Hepatocyte (in vitro differentiated cells): Measurements from ENCODE around the gene CPED1. TPM values are rescaled to one million over a fixed set of nuclear protein-coding genes. Genes with fewer than 3 reads are reported as not detected.
A peak's percentile ranks its signal among the peaks of the same experiment; 100 is the strongest.

Experiments used
- DNase-seq: peaks from one replicate; pipeline ENCODE4 v3.0.0-alpha.2; 2016; ENCODE audit warnings: low spot score
- H2AFZ ChIP-seq: fragments of 200-600 bp; sonication (generic); 2 replicates; pipeline ENCODE4 v1.6.0; 2016; ENCODE audit warnings: antibody characterized with exemption, mild to moderate bottlenecking
- H3K27ac ChIP-seq: fragments of 200-600 bp; sonication (generic); 2 replicates; pipeline ENCODE4 v1.5.1; 2016; ENCODE audit warnings: mild to moderate bottlenecking
- H3K27me3 ChIP-seq: fragments of 200-600 bp; sonication (generic); 2 replicates; pipeline ENCODE4 v1.6.1; 2016
- H3K36me3 ChIP-seq: fragments of 200-600 bp; sonication (generic); replicated peaks from 2 replicates; pipeline ENCODE4 v1.5.1; 2016; ENCODE audit warnings: low read depth; ENCODE audit not compliant: insufficient read depth
- H3K4me1 ChIP-seq: fragments of 200-600 bp; sonication (generic); 2 replicates; pipeline ENCODE4 v1.5.1; 2016; ENCODE audit warnings: mild to moderate bottlenecking, moderate library complexity; ENCODE audit not compliant: insufficient read depth
- H3K4me2 ChIP-seq: fragments of 200-600 bp; sonication (generic); 2 replicates; pipeline ENCODE4 v1.6.0; 2016
- H3K4me3 ChIP-seq: fragments of 200-600 bp; sonication (generic); 2 replicates; pipeline ENCODE4 v1.5.1; 2016; ENCODE audit warnings: mild to moderate bottlenecking
- H3K79me2 ChIP-seq: fragments of 200-600 bp; sonication (generic); 2 replicates; pipeline ENCODE4 v1.6.0; 2017; ENCODE audit warnings: mild to moderate bottlenecking
- H3K9me2 ChIP-seq: fragments of 200-600 bp; sonication (generic); replicated peaks from 2 replicates; pipeline ENCODE4 v1.6.0; 2017; ENCODE audit warnings: mild to moderate bottlenecking; ENCODE audit not compliant: insufficient read depth
- H3K9me3 ChIP-seq: fragments of 200-600 bp; sonication (generic); 2 replicates; pipeline ENCODE4 v1.5.1; 2016; ENCODE audit warnings: low read depth, mild to moderate bottlenecking
- H4K20me1 ChIP-seq: fragments of 200-600 bp; sonication (generic); 2 replicates; pipeline ENCODE4 v1.6.0; 2016; ENCODE audit warnings: mild to moderate bottlenecking; ENCODE audit not compliant: insufficient read depth, poor library complexity, severe bottlenecking
- CTCF ChIP-seq: fragments of 200-600 bp; sonication (generic); IDR thresholded peaks from 2 replicates; pipeline ENCODE4 v1.5.1; 2016; ENCODE audit warnings: antibody characterized with exemption, mild to moderate bottlenecking; ENCODE audit not compliant: poor library complexity
- EZH2 ChIP-seq: fragments of 200-600 bp; sonication (generic); IDR thresholded peaks from 2 replicates; pipeline ENCODE4 v1.6.1; 2016; ENCODE audit warnings: antibody characterized with exemption, mild to moderate bottlenecking, borderline replicate concordance
- EZH2phosphoT487 ChIP-seq: fragments of 200-600 bp; sonication (generic); IDR thresholded peaks from one replicate; pipeline ENCODE4 v1.6.1; 2018; ENCODE audit warnings: antibody characterized with exemption, mild to moderate bottlenecking, low read depth, moderate library complexity; ENCODE audit not compliant: unreplicated experiment, severe bottlenecking
- WGBS: methylation state at CpG from one replicate; pipeline ENCODE4 v1.1.6; 2016; ENCODE audit warnings: low lambda C conversion rate; ENCODE audit errors: missing lambda C conversion rate; 5-methylcytosine and 5-hydroxymethylcytosine counted together
- polyA plus RNA-seq: library from polyadenylated mRNA; unstranded; fragments of >200 nt; fragmentation: Nextera tagmentation; extraction: Ambion mirVana; gene quantifications from 2 replicates; pipeline ENCODE4 v1.2.1, GENCODE V29; 2016
- total RNA-seq: library from RNA; depleted of rRNA; stranded (reverse); fragments of >200 nt; gene quantifications from 2 replicates; pipeline ENCODE4 v1.2.3, GENCODE V29; 2014

CPED1 gene
- total and polyA plus RNA-seq, 2 experiments from 2014 or later, result 10.1 to 30.5 TPM

- no peak overlapping the region for H3K4me3 ChIP-seq
- no peaks in the 10 kb centered on the region for H4K20me1 ChIP-seq
- H3K27me3 ChIP-seq, result no peaks in the 10 kb centered on the region
- peaks cover 7% of the 10 kb centered on the region for H3K4me1 ChIP-seq
- H3K9me3 ChIP-seq, result no peaks in the 10 kb centered on the region
- TF ChIP-seq EZH2phosphoT487 (no peak), EZH2 (no peak), CTCF (no peak)
- no peak overlapping the region for H2AFZ ChIP-seq
- no peaks in the 10 kb centered on the region for H3K9me2 ChIP-seq
- H3K79me2 ChIP-seq, result no peaks in the 10 kb centered on the region
- H3K27ac ChIP-seq, result no peak overlapping the region
- peak; percentile 6 for DNase-seq
- H3K4me2 ChIP-seq, result no peak overlapping the region
- H3K36me3 ChIP-seq, result no peaks in the 10 kb centered on the region
Observed at GRCh38 chr7:121187676-121188075, 199.2 kb downstream of the CPED1 start.

GRCh38 chr7:121192834-121193233 is 204.3 kb downstream of the CPED1 start:
- Histone ChIP-seq H3K36me3 (no peaks in the 10 kb centered on the region), H3K4me3 (no peak overlapping the region), H2AFZ (no peak overlapping the region), H3K79me2 (no peaks in the 10 kb centered on the region), H3K27ac (no peak overlapping the region), H3K4me2 (no peak overlapping the region), H3K9me2 (no peaks in the 10 kb centered on the region), H3K4me1 (no peaks in the 10 kb centered on the region), H3K27me3 (no peaks in the 10 kb centered on the region), H4K20me1 (no peaks in the 10 kb centered on the region), H3K9me3 (no peaks in the 10 kb centered on the region)
- no peak for DNase-seq
- TF ChIP-seq CTCF (no peak), EZH2 (no peak), EZH2phosphoT487 (no peak)
- WGBS, result 90% methylated on average over 3 of the region's 3 CpGs

GRCh38 chr7:121195010-121195409 is 206.5 kb downstream of the CPED1 start:
- H3K36me3 ChIP-seq, result no peaks in the 10 kb centered on the region
- H3K4me1 ChIP-seq, result no peaks in the 10 kb centered on the region
- no peaks in the 10 kb centered on the region for H3K9me2 ChIP-seq
- H3K27ac ChIP-seq, result no peak overlapping the region
- no peak overlapping the region for H2AFZ ChIP-seq
- no peaks in the 10 kb centered on the region for H3K9me3 ChIP-seq
- DNase-seq, result no peak
- no peaks in the 10 kb centered on the region for H4K20me1 ChIP-seq
- H3K27me3 ChIP-seq, result no peaks in the 10 kb centered on the region
- no peak for TF ChIP-seq EZH2
- TF ChIP-seq CTCF, result no peak
- no peak for TF ChIP-seq EZH2phosphoT487
- H3K4me3 ChIP-seq, result no peak overlapping the region
- no peaks in the 10 kb centered on the region for H3K79me2 ChIP-seq
- no peak overlapping the region for H3K4me2 ChIP-seq

- Histone ChIP-seq H4K20me1 (no peaks in the 10 kb centered on the region), H3K9me2 (no peaks in the 10 kb centered on the region), H3K79me2 (no peaks in the 10 kb centered on the region), H3K27me3 (no peaks in the 10 kb centered on the region), H3K4me2 (no peak overlapping the region), H3K9me3 (no peaks in the 10 kb centered on the region), H2AFZ (no peak overlapping the region), H3K4me1 (no peaks in the 10 kb centered on the region), H3K27ac (no peak overlapping the region), H3K4me3 (no peak overlapping the region), H3K36me3 (no peaks in the 10 kb centered on the region)
- no peak for DNase-seq
- 86% methylated on average over 3 of the region's 3 CpGs for WGBS
- TF ChIP-seq EZH2phosphoT487 (no peak), EZH2 (no peak), CTCF (no peak)
Observed at GRCh38 chr7:121195874-121196273, 207.4 kb downstream of the CPED1 start.
